HUES64 (cell line): ENCODE data around the gene HTRA3.

Experiments
- H3K27ac ChIP-seq: 2 replicates; pipeline ENCODE4 v1.7.0; 2013; ENCODE audit warnings: low read depth, low read length, inconsistent platforms
- H3K27me3 ChIP-seq: 2 replicates; pipeline ENCODE4 v1.6.1; 2013; ENCODE audit warnings: mild to moderate bottlenecking, low read length; ENCODE audit not compliant: insufficient read depth
- H3K36me3 ChIP-seq: 2 replicates; pipeline ENCODE4 v1.6.1; 2013; ENCODE audit warnings: mild to moderate bottlenecking, low read length; ENCODE audit not compliant: insufficient read depth
- H3K4me1 ChIP-seq: 2 replicates; pipeline ENCODE4 v1.6.1; 2013; ENCODE audit warnings: mild to moderate bottlenecking, low read length, moderate library complexity; ENCODE audit not compliant: insufficient read depth
- H3K4me3 ChIP-seq: 2 replicates; pipeline ENCODE4 v1.5.1; 2013; ENCODE audit warnings: mild to moderate bottlenecking, low read length, moderate library complexity
- H3K9ac ChIP-seq: 2 replicates; pipeline ENCODE4 v1.6.1; 2013; ENCODE audit warnings: mild to moderate bottlenecking, low read depth, low read length
- H3K9me3 ChIP-seq: 2 replicates; pipeline ENCODE4 v1.6.1; 2013; ENCODE audit warnings: low read depth, low read length; ENCODE audit not compliant: insufficient read depth
- WGBS: fragments of 150-250, 120-280 bp; methylation state at CpG from one replicate; pipeline ENCODE4 v1.1.7; 2013; ENCODE audit warnings: missing lambda C conversion rate; 5-methylcytosine and 5-hydroxymethylcytosine counted together

The HTRA3 gene

GRCh38 chr4:8270912-8271815 is 1.6 kb downstream of the HTRA3 start:
- Histone ChIP-seq H3K4me1 (no peaks in the 10 kb centered on the region), H3K27ac (no peak overlapping the region), H3K9me3 (no peaks in the 10 kb centered on the region), H3K9ac (no peak overlapping the region), H3K36me3 (no peaks in the 10 kb centered on the region), H3K27me3 (peaks cover 43% of the 10 kb centered on the region), H3K4me3 (no peak overlapping the region)
- 85% methylated on average over 27 of the region's 27 CpGs for WGBS

- Histone ChIP-seq H3K9me3 (no peaks in the 10 kb centered on the region), H3K27ac (no peak overlapping the region), H3K36me3 (no peaks in the 10 kb centered on the region), H3K4me3 (no peak overlapping the region), H3K27me3 (peaks cover 43% of the 10 kb centered on the region), H3K9ac (no peak overlapping the region), H3K4me1 (no peaks in the 10 kb centered on the region)
- 95% methylated on average over 10 of the region's 10 CpGs for WGBS
Observed at GRCh38 chr4:8271821-8272220, 2.3 kb downstream of the HTRA3 start.

DNA sequence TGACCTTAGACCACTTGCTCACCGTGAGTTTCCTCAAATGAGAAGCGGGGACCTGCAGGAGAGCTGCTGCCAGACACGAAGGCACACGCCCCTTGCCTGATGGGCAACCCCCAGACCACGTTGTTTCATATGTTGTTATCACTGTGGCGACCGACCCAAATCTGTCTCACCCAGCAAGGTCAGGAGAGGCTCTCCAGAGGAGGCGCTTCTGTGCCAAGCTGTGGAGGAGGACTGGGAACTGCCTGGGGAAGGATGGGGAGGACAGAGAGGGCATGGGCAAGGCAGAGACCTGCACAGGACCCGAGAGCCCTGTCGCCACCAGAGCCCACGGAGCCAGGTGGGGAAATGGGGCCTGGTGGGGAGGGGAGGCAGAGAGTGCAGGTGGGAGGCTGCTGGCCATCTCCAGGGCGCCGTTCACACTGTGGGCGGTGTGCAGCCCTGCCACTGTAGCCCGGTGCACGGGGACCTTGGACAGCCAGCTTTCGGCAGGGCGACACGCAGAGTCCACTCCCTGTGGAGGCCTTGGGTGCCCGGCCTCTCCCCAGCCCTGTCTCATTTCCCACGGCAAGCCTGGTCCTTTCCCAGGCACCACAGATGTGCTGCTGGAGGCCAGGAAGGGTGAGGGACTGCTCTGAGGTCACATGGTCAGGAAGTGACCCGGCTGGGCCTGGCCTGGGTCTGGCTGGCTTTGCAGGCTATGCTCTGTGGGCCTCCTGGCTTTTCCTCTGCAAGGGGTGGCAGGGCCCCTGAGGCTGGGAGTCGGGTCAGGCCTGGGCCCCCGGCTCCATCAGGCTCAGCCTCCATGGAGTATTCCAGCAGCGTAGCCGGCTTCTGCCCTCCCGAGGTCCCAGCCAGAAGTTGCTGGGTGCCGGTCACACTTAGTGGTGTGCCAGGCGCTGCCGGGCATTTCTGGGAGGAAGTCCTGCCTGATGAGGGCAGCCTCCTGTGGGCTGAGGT is 3.2 kb downstream of the HTRA3 start:
- 86% methylated on average over 30 of the region's 30 CpGs for WGBS
- Histone ChIP-seq H3K9ac (no peak overlapping the region), H3K27me3 (peaks cover 43% of the 10 kb centered on the region), H3K4me1 (no peaks in the 10 kb centered on the region), H3K9me3 (no peaks in the 10 kb centered on the region), H3K27ac (no peak overlapping the region), H3K4me3 (no peak overlapping the region), H3K36me3 (no peaks in the 10 kb centered on the region)

DNA sequence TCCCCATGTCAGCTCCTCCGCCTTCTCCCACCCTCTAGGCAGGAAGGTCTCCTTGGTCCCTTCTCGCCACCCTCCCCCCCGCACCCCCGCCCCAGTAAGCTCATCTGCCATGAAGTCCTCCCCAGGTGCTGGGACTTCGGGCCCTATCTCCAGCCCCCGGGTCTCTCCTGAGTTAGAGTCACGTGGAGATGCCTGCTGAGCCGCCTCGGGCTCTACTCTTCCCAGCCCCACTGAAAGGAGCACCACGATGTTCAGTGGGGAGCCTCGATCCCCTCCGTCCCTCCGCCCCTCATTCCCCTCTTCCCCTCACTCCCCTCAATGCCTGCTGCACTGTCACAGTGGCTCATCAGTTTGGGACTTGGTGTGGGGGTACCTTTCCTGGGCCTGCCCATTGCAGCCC is 3.9 kb downstream of the HTRA3 start:
- Histone ChIP-seq H3K36me3 (no peaks in the 10 kb centered on the region), H3K27ac (no peak overlapping the region), H3K27me3 (peaks cover 43% of the 10 kb centered on the region), H3K4me1 (no peaks in the 10 kb centered on the region), H3K9me3 (no peaks in the 10 kb centered on the region), H3K9ac (no peak overlapping the region), H3K4me3 (no peak overlapping the region)
- 87% methylated on average over 13 of the region's 13 CpGs for WGBS

GRCh38 chr4:8274066-8274652 is 4.6 kb downstream of the HTRA3 start:
- 95% methylated on average over 21 of the region's 21 CpGs for WGBS
- no peaks in the 10 kb centered on the region for H3K9me3 ChIP-seq
- H3K36me3 ChIP-seq: no peaks in the 10 kb centered on the region
- H3K27me3 ChIP-seq: peaks cover 36% of the 10 kb centered on the region
- H3K4me1 ChIP-seq: no peaks in the 10 kb centered on the region
- no peak overlapping the region for H3K4me3 ChIP-seq
- H3K9ac ChIP-seq: no peak overlapping the region
- no peak overlapping the region for H3K27ac ChIP-seq

DNA sequence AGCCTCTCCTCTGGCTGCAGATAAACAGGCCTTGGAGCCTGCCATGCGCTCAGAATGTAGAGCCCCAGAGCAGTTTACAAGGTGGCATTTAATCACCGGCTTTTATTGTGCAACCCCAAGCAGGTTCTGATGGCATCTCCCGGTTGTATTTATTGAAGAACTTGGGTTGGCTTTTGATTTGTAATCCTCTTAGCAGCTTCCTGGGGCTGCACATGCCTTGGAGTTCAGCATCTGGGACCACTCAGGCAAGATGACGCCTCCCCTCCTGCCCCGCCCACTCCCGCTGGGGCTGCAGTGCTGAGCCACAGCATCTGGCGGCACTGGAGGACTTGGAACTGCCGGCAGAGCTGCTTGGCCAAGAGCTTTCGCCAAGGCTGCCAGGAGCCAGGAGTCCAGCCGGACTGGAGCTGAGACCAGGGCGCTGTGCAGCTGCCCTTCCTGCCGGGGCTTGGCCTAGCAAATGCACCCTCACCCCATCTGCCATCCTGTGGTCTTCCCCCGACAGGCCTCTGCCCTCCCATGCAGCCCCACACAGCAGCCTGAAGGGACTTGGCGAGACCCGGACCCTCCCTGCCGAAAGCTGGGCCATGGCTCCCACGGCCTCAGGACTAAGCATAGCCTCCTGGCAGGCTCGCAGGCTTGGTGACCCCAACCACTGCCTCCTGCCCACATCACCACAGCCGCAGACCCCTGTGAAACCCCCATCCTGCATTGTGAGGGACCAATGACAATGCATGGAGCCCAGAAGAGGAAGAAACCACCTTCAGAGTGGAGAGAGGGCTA is 5.4 kb downstream of the HTRA3 start:
- Histone ChIP-seq H3K9ac (no peak overlapping the region), H3K36me3 (no peaks in the 10 kb centered on the region), H3K4me3 (no peak overlapping the region), H3K27me3 (peaks cover 28% of the 10 kb centered on the region), H3K27ac (no peak overlapping the region), H3K4me1 (no peaks in the 10 kb centered on the region), H3K9me3 (no peaks in the 10 kb centered on the region)
- 86% methylated on average over 19 of the region's 19 CpGs for WGBS

DNA sequence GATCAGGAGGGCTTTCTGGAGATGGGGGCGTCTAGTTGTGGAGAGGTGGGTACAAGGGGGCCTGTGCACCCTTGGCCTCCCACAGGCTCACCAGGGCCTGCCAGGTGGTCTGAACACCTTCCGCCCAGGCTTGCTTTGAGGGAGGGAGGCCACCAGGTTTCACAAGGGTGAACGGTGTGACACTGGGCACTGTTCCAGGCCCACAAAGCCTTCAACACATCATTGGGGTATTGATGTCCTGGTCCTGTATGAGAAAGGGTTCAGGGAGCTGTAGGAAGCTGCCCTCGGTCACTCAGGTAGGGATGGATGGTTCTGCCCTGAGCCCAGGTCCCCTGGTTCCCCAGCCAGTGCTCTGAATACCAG is 6.0 kb downstream of the HTRA3 start:
- H3K9me3 ChIP-seq: no peaks in the 10 kb centered on the region
- no peak overlapping the region for H3K27ac ChIP-seq
- WGBS: 90% methylated on average over 4 of the region's 4 CpGs
- H3K27me3 ChIP-seq: peaks cover 22% of the 10 kb centered on the region
- no peaks in the 10 kb centered on the region for H3K36me3 ChIP-seq
- no peak overlapping the region for H3K9ac ChIP-seq
- H3K4me3 ChIP-seq: no peak overlapping the region
- H3K4me1 ChIP-seq: no peaks in the 10 kb centered on the region

GRCh38 chr4:8276358-8277240 is 7.0 kb downstream of the HTRA3 start:
- H3K4me3 ChIP-seq: no peak overlapping the region
- no peak overlapping the region for H3K27ac ChIP-seq
- peaks cover 12% of the 10 kb centered on the region for H3K27me3 ChIP-seq
- H3K9ac ChIP-seq: no peak overlapping the region
- no peaks in the 10 kb centered on the region for H3K4me1 ChIP-seq
- no peaks in the 10 kb centered on the region for H3K9me3 ChIP-seq
- 80% methylated on average over 24 of the region's 24 CpGs for WGBS
- no peaks in the 10 kb centered on the region for H3K36me3 ChIP-seq

- H3K27ac ChIP-seq: no peak overlapping the region
- 87% methylated on average over 11 of the region's 11 CpGs for WGBS
- no peaks in the 10 kb centered on the region for H3K9me3 ChIP-seq
- no peaks in the 10 kb centered on the region for H3K36me3 ChIP-seq
- no peaks in the 10 kb centered on the region for H3K4me1 ChIP-seq
- H3K9ac ChIP-seq: no peak overlapping the region
- H3K27me3 ChIP-seq: peaks cover 4% of the 10 kb centered on the region
- H3K4me3 ChIP-seq: no peak overlapping the region
Observed at GRCh38 chr4:8277356-8278008, 7.9 kb downstream of the HTRA3 start.
